ENCODE data around the gene FILIP1L.

Gene FILIP1L

DNA sequence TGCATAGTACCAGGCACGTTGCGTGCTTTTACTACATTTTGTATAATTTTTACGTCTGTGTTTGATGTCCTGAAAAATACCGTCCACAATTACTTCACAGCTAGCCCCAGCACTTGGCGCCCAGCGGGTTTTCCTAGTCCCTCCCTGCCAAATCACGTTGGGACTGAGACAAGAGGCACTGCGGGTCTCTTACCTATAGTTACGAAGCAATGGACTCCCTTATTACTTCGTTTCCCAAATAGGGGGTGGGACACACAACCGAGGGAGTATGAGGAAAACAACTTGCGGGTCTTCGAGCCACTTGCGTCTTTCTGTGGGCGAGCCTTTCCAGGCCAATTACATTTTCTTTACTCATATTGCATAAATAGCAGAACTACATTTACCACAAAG lies 297.3 kb downstream of the FILIP1L start:
- TF ChIP-seq, protein P1, sequence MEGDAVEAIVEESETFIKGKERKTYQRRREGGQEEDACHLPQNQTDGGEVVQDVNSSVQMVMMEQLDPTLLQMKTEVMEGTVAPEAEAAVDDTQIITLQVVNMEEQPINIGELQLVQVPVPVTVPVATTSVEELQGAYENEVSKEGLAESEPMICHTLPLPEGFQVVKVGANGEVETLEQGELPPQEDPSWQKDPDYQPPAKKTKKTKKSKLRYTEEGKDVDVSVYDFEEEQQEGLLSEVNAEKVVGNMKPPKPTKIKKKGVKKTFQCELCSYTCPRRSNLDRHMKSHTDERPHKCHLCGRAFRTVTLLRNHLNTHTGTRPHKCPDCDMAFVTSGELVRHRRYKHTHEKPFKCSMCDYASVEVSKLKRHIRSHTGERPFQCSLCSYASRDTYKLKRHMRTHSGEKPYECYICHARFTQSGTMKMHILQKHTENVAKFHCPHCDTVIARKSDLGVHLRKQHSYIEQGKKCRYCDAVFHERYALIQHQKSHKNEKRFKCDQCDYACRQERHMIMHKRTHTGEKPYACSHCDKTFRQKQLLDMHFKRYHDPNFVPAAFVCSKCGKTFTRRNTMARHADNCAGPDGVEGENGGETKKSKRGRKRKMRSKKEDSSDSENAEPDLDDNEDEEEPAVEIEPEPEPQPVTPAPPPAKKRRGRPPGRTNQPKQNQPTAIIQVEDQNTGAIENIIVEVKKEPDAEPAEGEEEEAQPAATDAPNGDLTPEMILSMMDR (IDR thresholded peaks at IDR 0.05; ENCODE audit: low read depth, low read length) = no peak
- peak; percentile 27 for DNase-seq
- no peaks in the 10 kb centered on the region for H3K36me3 ChIP-seq
- no peaks in the 10 kb centered on the region for H3K9me3 ChIP-seq
- H3K27me3 ChIP-seq = no peaks in the 10 kb centered on the region
- peak overlapping the region; percentile 79 for H3K4me3 ChIP-seq (ENCODE audit: low read depth, low read length)
- H3K4me1 ChIP-seq = peaks cover 8% of the 10 kb centered on the region

DNA sequence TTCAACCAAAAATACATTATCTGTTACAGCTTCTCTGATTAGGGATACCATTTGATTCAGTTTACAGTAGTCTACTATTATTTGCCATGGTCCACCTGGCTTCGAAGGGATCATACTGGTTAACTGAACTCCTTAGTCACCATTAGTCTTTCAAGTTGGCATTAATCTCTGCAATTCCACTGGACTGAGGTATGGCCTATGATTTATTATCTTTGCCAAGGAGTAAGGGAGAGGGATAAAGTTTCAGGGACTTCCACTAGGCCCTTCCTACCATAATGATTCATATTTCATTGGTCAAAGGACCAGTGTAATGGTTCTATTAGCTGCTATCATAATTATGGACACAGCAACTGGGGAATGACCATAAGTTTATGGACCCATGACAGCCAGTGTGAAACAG lies 303.9 kb downstream of the FILIP1L start:
- Histone ChIP-seq H3K9me3 (no peaks in the 10 kb centered on the region), H3K4me1 (peaks cover 8% of the 10 kb centered on the region), H3K4me3 (ENCODE audit: low read depth, low read length) (no peak overlapping the region), H3K36me3 (no peaks in the 10 kb centered on the region), H3K27me3 (no peaks in the 10 kb centered on the region)
- TF ChIP-seq, protein P1 (IDR thresholded peaks at IDR 0.05; ENCODE audit: low read depth, low read length) = no peak
- no peak for DNase-seq

DNA sequence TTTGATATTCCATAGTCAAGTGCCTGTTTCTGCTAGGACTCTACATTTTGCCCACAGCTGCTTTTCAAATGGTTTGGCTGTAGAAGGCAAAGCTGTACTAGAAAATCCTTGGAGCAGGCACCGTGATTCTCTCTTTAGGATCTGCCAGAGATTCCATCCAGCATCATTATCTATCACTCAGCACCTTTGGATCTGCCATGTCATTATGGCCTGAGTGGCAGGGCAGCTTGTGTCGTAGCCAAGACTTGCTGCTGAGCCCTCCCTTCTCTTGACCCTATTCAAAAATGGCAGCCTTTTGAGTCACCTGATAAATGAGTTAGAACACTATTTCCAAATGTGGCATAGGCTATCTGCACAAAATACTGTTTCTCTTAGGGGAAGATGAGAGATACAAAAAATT lies 304.7 kb downstream of the FILIP1L start:
- H3K27me3 ChIP-seq = no peaks in the 10 kb centered on the region
- no peak overlapping the region for H3K4me3 ChIP-seq (ENCODE audit: low read depth, low read length)
- H3K4me1 ChIP-seq = peaks cover 8% of the 10 kb centered on the region
- TF ChIP-seq, protein P1 (IDR thresholded peaks at IDR 0.05; ENCODE audit: low read depth, low read length) = no peak
- DNase-seq = no peak
- H3K36me3 ChIP-seq = no peaks in the 10 kb centered on the region
- H3K9me3 ChIP-seq = no peaks in the 10 kb centered on the region

DNA sequence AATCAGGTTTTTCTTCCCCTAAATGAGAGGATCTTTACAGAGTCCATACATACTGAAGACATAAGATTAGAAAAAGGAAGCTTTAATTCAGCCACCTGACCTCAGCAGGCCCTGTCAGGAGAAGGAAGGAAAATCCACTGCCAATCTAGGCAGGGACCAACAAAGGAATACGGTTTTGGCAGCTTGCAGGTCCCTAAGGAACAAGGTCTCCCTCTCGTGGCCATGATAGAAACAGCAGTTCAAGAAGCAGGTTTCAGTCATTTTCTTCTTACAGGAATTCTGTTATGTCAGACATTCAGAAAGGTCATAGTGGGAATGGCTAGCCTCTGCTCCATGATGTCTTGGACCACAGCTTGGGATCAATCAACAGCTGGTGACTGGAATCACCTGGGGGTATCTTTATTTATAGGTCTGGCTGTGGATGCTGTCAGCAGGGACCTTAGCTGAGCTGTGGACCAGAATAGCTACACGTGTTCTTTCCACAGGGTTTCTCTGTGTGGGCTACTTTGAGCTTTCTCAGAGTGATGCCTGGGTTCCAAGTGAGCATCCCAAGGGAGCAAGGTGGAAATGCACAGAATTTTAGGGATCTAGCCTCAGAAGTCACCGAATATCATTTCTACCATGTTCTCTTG lies 306.0 kb downstream of the FILIP1L start:
- no peaks in the 10 kb centered on the region for H3K36me3 ChIP-seq
- TF ChIP-seq, protein P1 (IDR thresholded peaks at IDR 0.05; ENCODE audit: low read depth, low read length) = peak; percentile 95
- peak; percentile 55 for DNase-seq

DNA sequence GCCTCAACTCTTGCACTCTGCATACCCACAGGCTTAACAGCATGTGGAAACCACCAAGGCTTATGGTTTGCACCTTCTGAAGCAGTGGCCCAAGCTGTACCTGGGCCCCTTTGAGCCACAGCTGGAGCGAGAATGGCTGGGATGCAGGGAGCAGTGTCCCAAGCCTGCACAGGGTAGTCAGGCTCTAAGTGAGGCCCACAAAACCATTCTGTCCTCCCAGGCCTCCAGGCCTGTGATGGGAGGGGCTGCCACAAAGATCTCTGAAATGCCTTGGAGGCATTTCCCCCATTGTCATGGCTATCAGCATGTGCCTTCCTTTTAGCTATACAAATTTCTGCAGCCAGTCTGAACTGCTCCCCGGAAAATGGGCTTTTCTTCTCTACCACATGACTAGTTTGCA lies 309.1 kb downstream of the FILIP1L start:
- Histone ChIP-seq H3K4me1 (no peaks in the 10 kb centered on the region), H3K36me3 (no peaks in the 10 kb centered on the region)
- TF ChIP-seq, protein P1 (IDR thresholded peaks at IDR 0.05; ENCODE audit: low read depth, low read length) = no peak

More for the DNA sequence above, 306.0 kb downstream of the FILIP1L start:
- Histone ChIP-seq H3K27me3 (no peaks in the 10 kb centered on the region), H3K4me1 (peaks cover 1% of the 10 kb centered on the region), H3K9me3 (no peaks in the 10 kb centered on the region), H3K4me3 (ENCODE audit: low read depth, low read length) (no peak overlapping the region)

DNA sequence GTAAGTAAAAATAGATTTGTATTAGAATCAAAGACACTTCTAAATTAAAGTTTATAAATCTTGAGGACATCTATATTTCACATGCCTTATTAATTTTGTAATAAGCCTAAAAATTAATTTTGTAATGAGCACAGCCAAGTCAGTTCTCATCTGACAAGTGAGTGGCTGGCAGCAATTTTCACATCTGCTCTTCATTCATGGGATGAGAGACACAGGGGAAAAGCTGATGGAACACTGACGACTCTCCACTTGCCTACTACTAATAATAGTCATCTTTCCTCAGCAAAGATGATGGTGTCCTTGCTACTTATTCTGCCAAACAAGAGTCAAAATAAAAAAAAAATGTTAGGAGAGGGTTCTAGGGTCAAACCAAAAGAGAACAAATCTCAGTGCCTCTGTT lies 311.0 kb downstream of the FILIP1L start:
- no peaks in the 10 kb centered on the region for H3K4me1 ChIP-seq
- H3K27me3 ChIP-seq = no peaks in the 10 kb centered on the region
- no peaks in the 10 kb centered on the region for H3K9me3 ChIP-seq
- DNase-seq = no peak
- H3K4me3 ChIP-seq (ENCODE audit: low read depth, low read length) = no peak overlapping the region
- H3K36me3 ChIP-seq = no peaks in the 10 kb centered on the region
- TF ChIP-seq, protein P1 (IDR thresholded peaks at IDR 0.05; ENCODE audit: low read depth, low read length) = no peak

More for the DNA sequence above, 309.1 kb downstream of the FILIP1L start:
- DNase-seq = no peak
- H3K9me3 ChIP-seq = no peaks in the 10 kb centered on the region
- no peak overlapping the region for H3K4me3 ChIP-seq (ENCODE audit: low read depth, low read length)
- H3K27me3 ChIP-seq = no peaks in the 10 kb centered on the region

All from BE2C (cell line).